ENCODE results near the gene VMP1.

- no peak for TF ChIP-seq CTCF (IDR thresholded peaks at IDR 0.05)
- no peak for TF ChIP-seq REST (IDR thresholded peaks at IDR 0.05; ENCODE audit: insufficient read depth in 1 of 2, low read depth in 2 of 2, low read length in 1 of 2)
- TF ChIP-seq SIN3A (IDR thresholded peaks at IDR 0.05; ENCODE audit: borderline replicate concordance, insufficient read depth, low read depth, low read length) = no peak
- TF ChIP-seq POLR2AphosphoS5 (IDR thresholded peaks at IDR 0.05; ENCODE audit: low read depth, low read length) = no peak
Observed at GRCh38 chr17:59848385-59848668, 140.9 kb downstream of the VMP1 start.
